Central memory CD8-positive, alpha-beta T cell (primary cell): ENCODE measurements around the gene KLHL4.
"Not testable (repeated sequence)": the region's sequence is repeated elsewhere in the genome, so short reads cannot be mapped to it uniquely, and the experiment has no call there.

Source experiments
- ATAC-seq: fragments of 150-1000 bp; cut with Tn5 transposase; replicated peaks from 2 replicates; pipeline ENCODE4 v1.10.0; 2022; ENCODE audit warnings: mild to moderate bottlenecking, moderate FRiP score, moderate number of reproducible peaks; ENCODE audit not compliant: poor library complexity, severe bottlenecking; ENCODE audit errors: extremely low read depth
- DNase-seq, 2 donors: peaks; one replicate each; pipeline ENCODE4 v3.0.0; 2021; ENCODE audit warnings: low spot score in 2 of 2
- H3K27ac Mint-ChIP-seq: one replicate; pipeline ENCODE4 v1.8.0; 2022; ENCODE audit warnings: low read depth, mild to moderate bottlenecking, moderate library complexity, mixed read lengths
- H3K27me3 Mint-ChIP-seq: one replicate; pipeline ENCODE4 v1.8.0; 2022; ENCODE audit warnings: mixed read lengths
- H3K36me3 Mint-ChIP-seq: one replicate; pipeline ENCODE4 v1.8.0; 2022; ENCODE audit warnings: mild to moderate bottlenecking, moderate library complexity, mixed read lengths; ENCODE audit not compliant: insufficient read depth
- H3K4me1 Mint-ChIP-seq: one replicate; pipeline ENCODE4 v1.8.0; 2022; ENCODE audit warnings: mixed read lengths
- H3K4me3 Mint-ChIP-seq: one replicate; pipeline ENCODE4 v1.8.0; 2022; ENCODE audit warnings: mild to moderate bottlenecking, moderate library complexity, mixed read lengths
- H3K9me3 Mint-ChIP-seq: one replicate; pipeline ENCODE4 v1.8.0; 2022; ENCODE audit warnings: mixed read lengths

Gene KLHL4

GRCh38 chrX:87517571-87518141, at the start of gene KLHL4:
Gene KLHL4 (plus strand): TSS chrX:87517802. CDS start chrX:87517894, 92 bp downstream.
- Mint-ChIP-seq H3K27me3 (no peaks in the 10 kb centered on the region), H3K4me1 (no peaks in the 10 kb centered on the region), H3K27ac (no peak within 1 kb of the TSS), H3K9me3 (no peaks in the 10 kb centered on the region), H3K4me3 (no peak within 1 kb of the TSS), H3K36me3 (no peaks in the 10 kb centered on the region)
- ATAC-seq: no peak
- no peak for DNase-seq

GRCh38 chrX:87468941-87469340, 48.7 kb upstream of the KLHL4 start:
- Mint-ChIP-seq H3K4me3 (no peak overlapping the region), H3K36me3 (peaks cover 2% of the 10 kb centered on the region), H3K27me3 (no peaks in the 10 kb centered on the region), H3K9me3 (peaks cover 8% of the 10 kb centered on the region), H3K27ac (no peak overlapping the region), H3K4me1 (no peaks in the 10 kb centered on the region)
- ATAC-seq (no peak), DNase-seq (no peak)

- Mint-ChIP-seq H3K9me3 (peaks cover 6% of the 10 kb centered on the region), H3K36me3 (no peaks in the 10 kb centered on the region), H3K4me3 (no peak overlapping the region), H3K4me1 (no peaks in the 10 kb centered on the region), H3K27ac (no peak overlapping the region), H3K27me3 (no peaks in the 10 kb centered on the region)
- DNase-seq: no peak
- no peak for ATAC-seq
Measured at GRCh38 chrX:87475793-87476192, 41.8 kb upstream of the KLHL4 start.

GRCh38 chrX:87478703-87479102, 38.9 kb upstream of the KLHL4 start:
- not testable (repeated sequence) for H3K4me3 Mint-ChIP-seq, H3K4me1 Mint-ChIP-seq, DNase-seq, ATAC-seq, H3K36me3 Mint-ChIP-seq, H3K27ac Mint-ChIP-seq, H3K9me3 Mint-ChIP-seq, H3K27me3 Mint-ChIP-seq

- no peaks in the 10 kb centered on the region for H3K27me3 Mint-ChIP-seq
- DNase-seq: no peak
- ATAC-seq: no peak
- H3K36me3 Mint-ChIP-seq: no peaks in the 10 kb centered on the region
- H3K4me1 Mint-ChIP-seq: no peaks in the 10 kb centered on the region
- no peak overlapping the region for H3K27ac Mint-ChIP-seq
- H3K9me3 Mint-ChIP-seq: no peaks in the 10 kb centered on the region
- H3K4me3 Mint-ChIP-seq: no peak overlapping the region
Measured at GRCh38 chrX:87489071-87489470, 28.5 kb upstream of the KLHL4 start.

- Mint-ChIP-seq H3K36me3 (no peaks in the 10 kb centered on the region), H3K4me1 (no peaks in the 10 kb centered on the region), H3K4me3 (no peak overlapping the region), H3K27me3 (no peaks in the 10 kb centered on the region), H3K27ac (no peak overlapping the region), H3K9me3 (no peaks in the 10 kb centered on the region)
- ATAC-seq (no peak), DNase-seq (no peak)
Measured at GRCh38 chrX:87515836-87516235, 1.8 kb upstream of the KLHL4 start.

- Mint-ChIP-seq H3K4me1 (no peaks in the 10 kb centered on the region), H3K36me3 (no peaks in the 10 kb centered on the region), H3K4me3 (no peak overlapping the region), H3K9me3 (no peaks in the 10 kb centered on the region), H3K27ac (no peak overlapping the region), H3K27me3 (no peaks in the 10 kb centered on the region)
- no peak for DNase-seq
- ATAC-seq: no peak
Measured at GRCh38 chrX:87516717-87517121, 883 bp upstream of the KLHL4 start.

- no peak for DNase-seq
- ATAC-seq: no peak
- H3K27me3 Mint-ChIP-seq: no peaks in the 10 kb centered on the region
Measured at GRCh38 chrX:87518504-87518903, 902 bp downstream of the KLHL4 start.

GRCh38 chrX:87525771-87526229, 8.2 kb downstream of the KLHL4 start:
- Mint-ChIP-seq H3K4me1 (no peaks in the 10 kb centered on the region), H3K4me3 (no peak overlapping the region), H3K36me3 (no peaks in the 10 kb centered on the region), H3K9me3 (no peaks in the 10 kb centered on the region), H3K27ac (no peak overlapping the region), H3K27me3 (no peaks in the 10 kb centered on the region)
- DNase-seq (no peak), ATAC-seq (no peak)

More at GRCh38 chrX:87518504-87518903, 902 bp downstream of the KLHL4 start:
- no peak overlapping the region for H3K4me3 Mint-ChIP-seq
- no peaks in the 10 kb centered on the region for H3K4me1 Mint-ChIP-seq
- H3K27ac Mint-ChIP-seq: no peak overlapping the region
- no peaks in the 10 kb centered on the region for H3K36me3 Mint-ChIP-seq
- no peaks in the 10 kb centered on the region for H3K9me3 Mint-ChIP-seq

GRCh38 chrX:87526281-87526680, 8.7 kb downstream of the KLHL4 start:
- no peak overlapping the region for H3K4me3 Mint-ChIP-seq
- no peaks in the 10 kb centered on the region for H3K9me3 Mint-ChIP-seq
- H3K36me3 Mint-ChIP-seq: no peaks in the 10 kb centered on the region
- ATAC-seq (no peak), DNase-seq (no peak)
- no peaks in the 10 kb centered on the region for H3K4me1 Mint-ChIP-seq
- no peaks in the 10 kb centered on the region for H3K27me3 Mint-ChIP-seq
- no peak overlapping the region for H3K27ac Mint-ChIP-seq

- H3K36me3 Mint-ChIP-seq: no peaks in the 10 kb centered on the region
- no peak overlapping the region for H3K4me3 Mint-ChIP-seq
- no peaks in the 10 kb centered on the region for H3K9me3 Mint-ChIP-seq
- DNase-seq (no peak), ATAC-seq (no peak)
- no peaks in the 10 kb centered on the region for H3K27me3 Mint-ChIP-seq
- no peak overlapping the region for H3K27ac Mint-ChIP-seq
- no peaks in the 10 kb centered on the region for H3K4me1 Mint-ChIP-seq
Measured at GRCh38 chrX:87528487-87528886, 10.9 kb downstream of the KLHL4 start.

GRCh38 chrX:87571964-87572363, 54.4 kb downstream of the KLHL4 start:
- no peak overlapping the region for H3K4me3 Mint-ChIP-seq
- DNase-seq (no peak), ATAC-seq (no peak)
- no peaks in the 10 kb centered on the region for H3K9me3 Mint-ChIP-seq
- no peaks in the 10 kb centered on the region for H3K36me3 Mint-ChIP-seq
- H3K4me1 Mint-ChIP-seq: no peaks in the 10 kb centered on the region
- no peaks in the 10 kb centered on the region for H3K27me3 Mint-ChIP-seq
- no peak overlapping the region for H3K27ac Mint-ChIP-seq

GRCh38 chrX:87572901-87573300, 55.3 kb downstream of the KLHL4 start:
- H3K4me3 Mint-ChIP-seq: no peak overlapping the region
- no peak for ATAC-seq
- no peaks in the 10 kb centered on the region for H3K9me3 Mint-ChIP-seq
- no peaks in the 10 kb centered on the region for H3K4me1 Mint-ChIP-seq
- no peaks in the 10 kb centered on the region for H3K36me3 Mint-ChIP-seq
- no peaks in the 10 kb centered on the region for H3K27me3 Mint-ChIP-seq
- H3K27ac Mint-ChIP-seq: no peak overlapping the region
- DNase-seq: no peak
